Uterus (tissue), 2 donors: ENCODE data around the gene PRR19.

Experiments
- POLR2A ChIP-seq, 2 donors: fragments of 450-650 bp; IDR thresholded peaks; one replicate each; pipeline ENCODE4 v1.6.1; 2016; ENCODE audit warnings: antibody characterized with exemption in 2 of 2, mild to moderate bottlenecking in 1 of 2, moderate library complexity in 1 of 2
- TF ChIP-seq, protein P1 (sequence below), 4 experiments: fragments of 200-600 bp in 2 of 4; fragments of 450-650 bp in 2 of 4; sonication (generic) in 2 of 4; IDR thresholded peaks; one replicate each; pipeline ENCODE4 v1.5.1; 2016 to 2019; ENCODE audit warnings: antibody characterized with exemption in 4 of 4, mild to moderate bottlenecking in 2 of 4, moderate library complexity in 1 of 4

DNA sequence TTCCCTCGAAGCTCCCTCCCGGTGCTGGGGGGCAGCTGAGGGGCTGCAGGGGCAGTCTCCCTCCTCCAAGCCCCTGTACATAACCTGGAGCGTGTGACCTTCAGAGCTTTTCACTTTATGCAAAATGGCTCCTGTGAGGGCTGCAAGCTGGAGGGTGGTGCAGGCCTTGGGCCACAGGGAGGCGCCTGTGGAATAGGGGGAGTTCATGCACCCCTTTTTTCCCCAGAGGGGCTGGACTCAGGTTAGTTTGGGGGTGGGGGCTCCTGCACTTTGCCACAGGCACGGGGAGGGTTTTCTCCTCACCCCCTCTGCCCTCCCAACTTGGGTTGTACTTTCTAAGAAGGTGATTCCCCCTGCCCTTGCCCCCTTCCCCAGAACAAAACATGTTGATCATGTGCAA, 6.6 kb upstream of the PRR19 start:
- TF ChIP-seq POLR2A (IDR thresholded peaks at IDR 0.05), result no peak
- TF ChIP-seq, protein P1, sequence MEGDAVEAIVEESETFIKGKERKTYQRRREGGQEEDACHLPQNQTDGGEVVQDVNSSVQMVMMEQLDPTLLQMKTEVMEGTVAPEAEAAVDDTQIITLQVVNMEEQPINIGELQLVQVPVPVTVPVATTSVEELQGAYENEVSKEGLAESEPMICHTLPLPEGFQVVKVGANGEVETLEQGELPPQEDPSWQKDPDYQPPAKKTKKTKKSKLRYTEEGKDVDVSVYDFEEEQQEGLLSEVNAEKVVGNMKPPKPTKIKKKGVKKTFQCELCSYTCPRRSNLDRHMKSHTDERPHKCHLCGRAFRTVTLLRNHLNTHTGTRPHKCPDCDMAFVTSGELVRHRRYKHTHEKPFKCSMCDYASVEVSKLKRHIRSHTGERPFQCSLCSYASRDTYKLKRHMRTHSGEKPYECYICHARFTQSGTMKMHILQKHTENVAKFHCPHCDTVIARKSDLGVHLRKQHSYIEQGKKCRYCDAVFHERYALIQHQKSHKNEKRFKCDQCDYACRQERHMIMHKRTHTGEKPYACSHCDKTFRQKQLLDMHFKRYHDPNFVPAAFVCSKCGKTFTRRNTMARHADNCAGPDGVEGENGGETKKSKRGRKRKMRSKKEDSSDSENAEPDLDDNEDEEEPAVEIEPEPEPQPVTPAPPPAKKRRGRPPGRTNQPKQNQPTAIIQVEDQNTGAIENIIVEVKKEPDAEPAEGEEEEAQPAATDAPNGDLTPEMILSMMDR (IDR thresholded peaks at IDR 0.05), result no peak
